ENCODE measurements around the gene AARS2.
A peak's percentile ranks its signal among the peaks of the same experiment; 100 is the strongest.

Gene AARS2

GRCh38 chr6:44298055-44298803 lies 14.9 kb downstream of the AARS2 start:
- no peak for DNase-seq

DNA sequence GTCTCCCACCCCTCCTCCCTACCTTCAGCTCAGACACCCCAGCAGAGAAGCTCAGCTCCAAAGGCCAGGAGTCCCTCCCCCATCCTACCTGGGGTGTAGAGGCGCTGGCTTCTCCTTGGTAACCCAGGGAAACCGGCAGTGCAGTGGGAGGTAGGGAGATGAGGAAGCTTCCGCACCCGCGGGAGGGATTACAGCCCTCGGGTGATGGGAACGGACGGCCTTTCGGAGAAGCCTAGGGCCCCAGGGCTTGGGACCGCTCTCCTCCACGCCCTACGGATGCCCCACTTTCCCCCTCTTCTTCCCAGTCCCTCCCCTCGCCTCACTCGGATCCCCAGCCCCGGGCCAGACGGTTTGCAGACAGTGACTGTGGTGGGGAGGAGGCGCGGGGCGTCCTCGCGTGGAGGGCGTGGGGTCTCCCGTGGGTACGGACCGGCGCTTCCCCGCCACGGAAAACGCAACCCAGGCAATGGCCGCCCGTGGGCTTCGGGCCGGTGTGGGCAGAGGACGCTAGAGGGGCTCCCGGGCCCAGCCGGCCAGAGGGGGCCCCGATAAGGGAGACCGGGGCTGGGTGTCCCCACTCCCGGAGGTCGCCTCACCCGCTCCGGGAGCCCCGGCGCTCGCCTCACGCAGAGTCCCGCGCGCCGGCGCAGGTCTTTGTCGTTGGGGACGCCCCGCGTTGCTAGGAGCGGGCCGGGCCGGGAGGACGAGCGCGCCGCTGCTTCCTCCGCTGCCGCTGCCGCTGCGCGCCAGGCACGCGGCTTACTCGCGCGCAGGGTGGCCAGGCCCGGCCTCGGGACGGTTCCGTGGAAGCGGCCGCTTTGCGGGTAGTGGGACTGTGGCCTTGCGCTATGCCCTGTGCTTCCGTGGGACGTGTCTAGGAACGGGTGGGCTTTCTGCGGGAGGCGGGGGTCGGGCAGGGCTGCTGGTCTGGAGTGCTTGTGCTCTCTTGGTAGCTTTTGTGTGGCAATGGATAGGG lies 15.8 kb downstream of the AARS2 start:
- DNase-seq: peak; percentile 14 to 64 (median 39)

- DNase-seq: peak in 1 of 6 experiments; percentile 4
These were observed 18.0 kb downstream of the AARS2 start for GRCh38 chr6:44294832-44295791.

DNA sequence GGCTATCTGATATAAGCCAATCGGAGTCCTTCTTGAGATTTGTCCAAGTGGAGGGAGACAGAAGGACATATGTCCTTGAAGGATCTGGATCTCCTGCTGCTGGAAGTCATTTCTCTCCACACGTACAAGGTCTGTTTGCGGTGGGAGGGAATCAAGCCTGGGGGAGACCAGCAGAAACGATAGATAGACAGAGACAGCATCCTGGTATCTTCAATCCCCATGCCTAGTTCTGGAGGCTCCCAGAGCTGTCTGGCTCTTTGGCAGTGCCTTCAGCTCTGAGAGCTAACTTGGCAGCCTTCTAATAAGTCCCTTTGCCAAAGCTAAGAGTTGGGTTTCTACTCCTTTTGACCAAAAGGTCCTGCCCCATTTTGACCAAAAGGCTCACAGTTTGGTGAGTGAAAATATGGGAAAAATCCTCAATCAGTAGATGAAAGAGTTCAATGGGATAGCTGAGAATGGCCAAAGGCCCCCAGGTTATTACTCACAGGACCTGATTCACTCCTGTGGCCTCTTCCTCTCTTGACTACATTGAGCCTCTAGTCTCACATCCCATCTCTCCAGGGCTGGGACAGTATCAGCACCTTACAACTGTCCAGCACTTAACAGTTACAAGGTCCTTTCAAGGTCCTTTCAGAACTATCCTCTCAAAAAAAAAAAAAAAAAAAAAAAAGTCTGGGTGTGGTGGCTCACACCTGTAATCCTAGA lies 20.3 kb downstream of the AARS2 start:
- DNase-seq: no peak

DNA sequence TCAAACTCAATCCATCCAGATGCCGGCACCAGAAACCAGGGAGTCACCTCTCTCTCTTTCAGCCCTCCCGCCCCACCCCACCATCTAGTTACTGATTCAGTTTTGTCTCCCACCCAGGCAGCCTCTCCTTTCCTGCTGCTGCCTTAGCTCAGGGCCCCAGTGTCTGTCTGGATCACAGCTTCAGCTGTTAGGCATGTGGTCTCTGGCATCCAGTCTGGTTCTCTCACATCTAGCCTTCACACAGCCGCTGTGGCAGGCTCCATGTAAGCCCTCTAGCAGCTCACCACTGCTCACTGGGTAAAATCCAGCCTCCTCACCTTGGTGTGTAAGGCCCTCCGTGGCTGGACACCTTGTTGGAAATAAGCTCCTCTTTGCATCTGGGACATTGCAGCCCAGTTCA lies 21.3 kb downstream of the AARS2 start:
- DNase-seq: no peak

GRCh38 chr6:44289726-44290260 lies 23.4 kb downstream of the AARS2 start:
- DNase-seq: no peak

GRCh38 chr6:44286747-44287146 lies 26.4 kb downstream of the AARS2 start:
- DNase-seq: no peak

- DNase-seq: no peak
These were observed 26.9 kb downstream of the AARS2 start for GRCh38 chr6:44286285-44286565.

- no peak for DNase-seq
These were observed 27.4 kb downstream of the AARS2 start for GRCh38 chr6:44285552-44286284.

- DNase-seq: no peak
These were observed 28.3 kb downstream of the AARS2 start for GRCh38 chr6:44284867-44285266.

DNA sequence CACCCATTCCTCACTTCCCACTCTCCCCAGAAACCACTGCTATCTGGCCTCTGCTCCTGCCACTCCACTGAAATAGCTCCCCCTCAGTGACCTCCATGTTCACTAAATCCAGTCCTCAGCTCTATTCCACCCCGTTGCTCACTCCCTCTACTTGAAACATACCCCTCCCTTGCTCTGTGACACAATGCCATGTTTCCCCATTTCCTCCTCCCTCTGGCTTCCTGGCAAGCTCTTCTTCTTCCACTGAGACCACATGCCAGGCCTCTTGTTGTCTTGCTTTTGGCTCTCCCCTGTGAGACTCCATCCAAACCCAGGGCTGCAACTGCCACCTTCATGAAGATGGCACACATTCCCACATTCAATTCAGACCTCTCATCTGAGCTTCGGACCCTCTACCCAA lies 29.0 kb downstream of the AARS2 start:
- no peak for DNase-seq

DNA sequence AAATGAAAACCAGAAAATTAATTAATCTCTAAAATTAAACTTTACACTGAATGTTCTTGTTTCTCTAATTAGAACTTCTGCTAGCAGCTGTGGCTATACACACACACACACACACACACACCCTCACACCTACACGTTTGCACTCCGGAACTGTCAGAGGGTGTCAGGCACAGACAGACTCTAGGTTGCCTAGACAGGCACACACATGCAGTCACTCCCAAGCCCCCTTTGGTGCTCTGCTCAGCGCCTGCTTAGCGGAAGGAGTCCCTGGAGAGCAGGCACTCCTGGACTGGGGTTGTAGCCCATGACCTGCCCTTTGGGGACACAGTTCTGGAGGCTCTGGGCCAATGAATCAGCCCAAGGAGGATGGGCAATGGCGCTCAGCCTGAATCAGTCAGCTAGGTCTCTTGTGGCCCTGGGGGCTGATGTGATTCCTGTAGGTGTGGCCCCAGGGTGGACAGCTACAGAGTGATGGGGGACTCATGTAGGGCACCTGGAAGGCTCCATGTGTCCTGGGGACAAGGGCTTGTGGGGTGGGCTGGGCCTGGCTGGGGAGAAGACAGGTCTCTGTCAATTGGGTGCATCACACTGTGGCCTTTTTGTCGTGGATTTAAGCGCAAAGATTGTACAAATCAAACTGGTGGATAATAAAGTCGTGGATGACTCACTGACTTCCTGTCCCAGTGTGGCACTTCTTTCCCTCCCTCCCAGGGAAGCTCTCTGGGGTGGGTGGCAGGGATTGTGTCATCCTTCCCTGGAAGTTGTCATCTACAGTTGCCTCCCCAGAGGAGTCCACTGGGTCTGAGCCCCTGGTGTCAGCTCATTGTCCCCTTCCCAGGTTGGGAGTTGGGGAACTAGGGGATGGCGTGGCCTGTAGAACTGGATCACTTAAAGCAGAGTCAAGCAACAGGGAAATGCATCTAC lies 34.1 kb downstream of the AARS2 start:
- DNase-seq: no peak

GRCh38 chr6:44278315-44278714 lies 34.8 kb downstream of the AARS2 start:
- no peak for DNase-seq

DNA sequence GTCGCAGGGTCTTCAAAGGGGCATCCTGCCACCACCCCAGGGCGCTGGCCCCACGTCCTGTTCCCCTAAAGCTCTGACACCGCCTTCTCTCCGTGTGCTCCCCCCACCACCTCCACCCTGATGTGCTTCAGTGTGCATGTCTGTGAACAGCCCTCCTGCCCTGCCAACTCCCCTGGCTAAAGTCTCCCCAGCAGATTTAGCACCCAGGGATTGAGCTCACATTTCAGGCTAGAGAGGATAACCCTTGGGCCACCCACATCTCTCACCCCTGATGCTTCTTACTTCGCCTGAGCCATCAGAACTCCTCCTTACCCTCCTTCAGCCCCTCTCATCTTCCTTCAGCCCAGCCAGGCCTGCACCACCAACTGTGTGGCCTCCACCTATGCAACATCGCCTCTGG lies 35.4 kb downstream of the AARS2 start:
- DNase-seq: no peak

DNA sequence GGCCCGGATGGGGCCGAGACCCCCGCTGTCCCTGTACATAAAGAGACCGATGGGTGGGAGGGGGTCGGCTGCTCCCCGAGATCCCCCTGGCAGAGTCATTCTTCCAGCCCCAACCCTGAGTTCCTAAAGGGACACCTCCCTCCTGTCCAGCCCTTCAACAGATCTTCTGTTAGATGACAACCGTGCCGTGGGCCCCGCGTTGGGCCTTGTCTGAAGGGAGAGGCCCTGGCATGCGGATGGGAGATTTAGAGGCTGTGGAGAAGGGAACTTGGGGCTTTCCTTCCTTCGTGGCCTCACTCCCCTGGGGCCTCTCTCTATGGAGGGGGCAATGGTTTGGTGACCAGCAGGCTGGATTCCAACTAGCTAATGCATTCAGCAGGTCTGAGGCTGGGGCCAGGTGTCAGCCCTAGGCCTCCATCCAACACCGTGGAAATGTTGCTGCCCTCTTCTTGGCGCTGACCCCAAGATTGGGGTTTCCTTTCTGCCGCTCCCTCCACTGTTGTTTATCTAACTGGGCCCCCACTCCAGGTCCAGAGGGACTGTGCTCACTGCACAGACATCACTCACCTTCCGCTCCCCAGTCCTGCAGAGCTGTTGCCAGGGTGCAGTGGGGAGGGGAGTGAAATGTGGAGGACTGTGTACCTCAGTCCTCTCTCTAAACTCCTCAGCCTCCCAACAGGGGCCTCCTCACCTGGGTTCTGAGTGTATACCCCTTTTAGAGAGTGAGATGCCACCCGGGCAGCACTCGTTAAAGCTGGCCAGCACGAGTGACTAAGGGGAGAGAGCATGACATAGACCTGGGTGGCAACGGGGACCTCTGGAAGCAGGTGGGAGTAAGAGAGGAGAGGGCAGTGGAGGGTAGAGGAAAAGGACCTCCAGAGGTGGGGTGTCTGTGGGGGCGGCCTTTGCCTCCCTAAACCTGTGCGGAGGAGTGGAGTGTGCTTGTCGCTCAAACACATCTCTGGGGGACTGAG lies 36.2 kb downstream of the AARS2 start:
- DNase-seq: no peak

DNA sequence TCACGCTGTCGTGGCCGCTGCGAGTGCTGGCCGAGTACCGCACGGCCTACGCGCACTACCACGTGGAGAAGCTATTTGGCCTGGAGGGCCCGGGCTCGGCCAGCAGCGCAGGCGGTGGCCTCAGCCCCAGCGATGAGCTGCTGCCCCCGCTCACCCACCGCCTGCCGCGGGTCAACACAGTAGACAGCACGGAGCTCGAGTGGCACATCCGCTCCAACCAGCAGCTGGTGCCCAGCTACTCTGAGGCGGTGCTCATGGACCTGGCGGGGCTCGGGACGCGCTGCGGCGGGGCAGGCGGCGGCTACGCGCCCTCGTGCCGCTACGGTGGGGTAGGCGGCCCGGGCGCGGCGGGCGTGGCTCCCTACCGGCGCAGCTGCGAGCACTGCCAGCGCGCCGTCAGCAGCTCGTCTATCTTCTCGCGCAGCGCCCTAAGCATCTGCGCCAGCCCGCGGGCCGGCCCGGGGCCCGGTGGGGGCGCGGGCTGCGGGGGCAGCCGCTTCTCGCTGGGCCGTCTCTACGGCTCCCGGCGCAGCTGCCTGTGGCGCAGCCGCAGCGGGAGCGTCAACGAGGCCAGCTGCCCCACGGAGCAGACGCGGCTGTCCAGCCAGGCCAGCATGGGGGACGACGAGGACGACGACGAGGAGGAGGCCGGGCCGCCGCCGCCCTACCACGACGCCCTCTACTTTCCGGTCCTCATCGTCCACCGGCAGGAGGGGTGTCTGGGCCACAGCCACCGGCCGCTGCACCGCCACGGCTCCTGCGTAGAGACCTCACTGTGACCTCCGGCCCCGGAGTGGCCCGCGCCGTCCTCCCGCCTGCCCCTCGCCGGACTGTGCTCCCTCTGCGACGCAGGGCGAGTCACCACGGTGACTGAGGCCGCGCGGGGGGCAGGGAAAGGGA lies 37.1 kb downstream of the AARS2 start:
- peak in 1 of 6 experiments; percentile 15 for DNase-seq

- DNase-seq: no peak
These were observed 37.8 kb downstream of the AARS2 start for GRCh38 chr6:44275271-44275748.

- DNase-seq: no peak
These were observed 39.5 kb downstream of the AARS2 start for GRCh38 chr6:44273617-44274016.

Data from stimulated activated naive CD4-positive, alpha-beta T cell (primary cell).